Ectodermal cell (in vitro differentiated cells): ENCODE results near the gene CD34.

ENCODE experiments used
- H3K27ac ChIP-seq: 2 replicates; pipeline ENCODE4 v1.7.0; 2013; ENCODE audit warnings: mild to moderate bottlenecking, low read depth, low read length; ENCODE audit not compliant: insufficient read depth, poor library complexity, severe bottlenecking
- H3K27me3 ChIP-seq: 2 replicates; pipeline ENCODE4 v1.7.0; 2013; ENCODE audit warnings: mild to moderate bottlenecking, low read length; ENCODE audit not compliant: insufficient read depth, control insufficient read depth, poor library complexity, severe bottlenecking
- H3K36me3 ChIP-seq: one replicate; pipeline ENCODE4 v1.7.0; 2013; ENCODE audit warnings: low read length; ENCODE audit not compliant: control insufficient read depth, insufficient read depth
- H3K4me1 ChIP-seq: one replicate; pipeline ENCODE4 v1.7.0; 2013; ENCODE audit warnings: low read length; ENCODE audit not compliant: control insufficient read depth, insufficient read depth
- H3K4me3 ChIP-seq: 2 replicates; pipeline ENCODE4 v1.7.0; 2013; ENCODE audit warnings: low read depth, low read length, control low read depth; ENCODE audit not compliant: insufficient read depth
- H3K9me3 ChIP-seq: 2 replicates; pipeline ENCODE4 v1.7.0; 2013; ENCODE audit warnings: mild to moderate bottlenecking, low read length, moderate library complexity; ENCODE audit not compliant: control insufficient read depth
- WGBS, 2 experiments: methylation state at CpG; one replicate each; pipeline ENCODE4 v1.1.7; 2013; ENCODE audit warnings: missing lambda C conversion rate in 2 of 2; 5-methylcytosine and 5-hydroxymethylcytosine counted together

Gene CD34

DNA sequence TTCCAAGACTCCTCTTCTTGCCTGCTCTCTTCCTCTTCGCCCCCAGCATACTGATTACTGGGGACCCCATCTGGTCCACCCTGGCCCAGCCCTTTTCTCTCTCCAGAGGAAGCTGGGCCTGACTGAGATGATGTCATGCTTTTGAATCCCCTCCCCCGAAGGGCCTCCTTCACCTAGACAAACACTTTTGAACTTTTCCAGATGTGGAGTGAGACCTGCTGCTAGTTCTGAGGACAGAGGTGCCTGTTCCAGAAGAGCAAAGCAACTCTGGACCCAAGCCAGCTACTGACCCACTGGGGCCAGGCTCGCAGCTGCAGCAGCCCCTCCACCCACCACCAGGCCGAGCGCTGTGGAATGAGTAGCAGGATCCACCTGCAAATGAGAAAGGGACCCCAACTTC is 8.4 kb downstream of the CD34 start:
- H3K4me1 ChIP-seq: no peaks in the 10 kb centered on the region
- no peaks in the 10 kb centered on the region for H3K9me3 ChIP-seq
- no peak overlapping the region for H3K4me3 ChIP-seq
- 93 to 96% methylated on average over 5 of the region's 5 CpGs for WGBS, 2 experiments
- no peak overlapping the region for H3K27ac ChIP-seq
- no peaks in the 10 kb centered on the region for H3K27me3 ChIP-seq
- no peaks in the 10 kb centered on the region for H3K36me3 ChIP-seq

DNA sequence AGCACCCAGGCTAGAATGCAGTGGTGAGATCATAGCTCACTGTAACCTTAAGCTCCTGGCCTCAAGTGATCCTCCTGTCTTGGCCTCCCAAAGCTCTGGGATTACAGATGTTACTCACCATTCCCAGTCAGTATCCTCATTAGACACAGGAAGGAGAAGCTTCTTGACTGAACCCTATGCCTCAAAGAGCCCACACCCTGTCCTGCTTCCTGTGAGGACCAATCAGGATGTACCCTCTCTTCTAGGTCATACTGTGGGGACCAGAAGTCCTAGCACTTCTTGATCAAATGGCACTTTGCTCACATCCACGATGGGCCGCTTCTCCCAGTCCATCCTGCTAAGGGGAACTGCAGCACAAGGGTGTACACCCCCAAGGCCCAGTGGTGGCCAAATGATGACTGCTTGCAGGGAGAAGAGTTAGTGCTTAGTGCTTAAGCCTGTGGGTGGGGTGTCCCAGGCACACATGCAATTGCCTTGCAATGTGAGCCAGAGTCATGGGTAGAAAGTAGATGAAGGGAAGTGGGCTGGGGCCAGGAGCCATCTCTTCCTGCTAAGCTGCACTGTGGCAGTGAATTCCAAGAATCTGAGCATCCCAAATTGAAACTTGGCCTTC is 9.8 kb downstream of the CD34 start:
- no peaks in the 10 kb centered on the region for H3K36me3 ChIP-seq
- no peaks in the 10 kb centered on the region for H3K4me1 ChIP-seq
- H3K4me3 ChIP-seq: no peak overlapping the region
- H3K27me3 ChIP-seq: no peaks in the 10 kb centered on the region
- no peaks in the 10 kb centered on the region for H3K9me3 ChIP-seq
- WGBS, 2 experiments: 95 to 98% methylated on average over 2 of the region's 2 CpGs
- H3K27ac ChIP-seq: no peak overlapping the region

DNA sequence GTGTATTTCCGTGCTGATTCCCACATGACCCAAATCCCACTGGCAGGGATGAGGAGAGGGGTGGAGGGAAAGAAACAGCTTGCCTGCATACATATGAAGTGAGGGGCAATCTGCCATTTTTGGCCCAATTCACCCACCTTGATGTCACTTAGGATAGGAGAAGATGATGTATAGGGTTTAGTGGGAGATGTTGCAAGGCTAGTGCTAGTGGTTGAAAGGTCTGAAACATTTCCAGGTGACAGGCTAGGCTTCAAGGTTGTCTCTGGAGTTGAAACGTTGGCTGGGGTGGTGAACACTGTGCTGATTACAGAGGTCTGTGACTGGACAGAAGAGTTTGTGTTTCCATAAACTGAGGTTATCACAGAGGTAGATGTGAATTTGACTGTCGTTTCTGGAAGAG is 12.1 kb downstream of the CD34 start:
- Histone ChIP-seq H3K27me3 (no peaks in the 10 kb centered on the region), H3K27ac (no peak overlapping the region), H3K4me3 (no peak overlapping the region), H3K4me1 (no peaks in the 10 kb centered on the region), H3K9me3 (no peaks in the 10 kb centered on the region), H3K36me3 (no peaks in the 10 kb centered on the region)
- 87% methylated on average over 2 to 3 of the region's 3 CpGs for WGBS, 2 experiments

DNA sequence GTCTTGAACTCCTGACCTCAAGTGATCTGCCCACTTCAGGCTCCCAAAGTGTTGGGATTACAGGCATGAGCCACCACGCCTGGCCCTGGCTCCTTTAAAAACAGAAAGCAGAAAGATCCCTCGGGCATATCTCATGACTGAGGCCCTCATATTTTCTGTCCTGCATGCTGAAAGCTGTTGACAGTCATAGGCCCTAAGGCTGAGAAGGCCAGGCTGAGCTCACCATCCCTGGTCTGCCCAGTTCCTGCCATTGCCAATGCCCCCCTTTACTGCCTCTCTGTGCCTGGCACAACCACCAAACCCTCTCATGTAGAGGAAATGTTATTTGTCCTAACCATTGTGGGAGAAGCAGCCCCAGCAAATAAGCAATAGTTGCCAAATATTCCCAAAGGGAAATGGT is 12.7 kb downstream of the CD34 start:
- H3K27ac ChIP-seq: no peak overlapping the region
- no peaks in the 10 kb centered on the region for H3K36me3 ChIP-seq
- WGBS, 2 experiments: 89 to 94% methylated on average over 2 of the region's 2 CpGs
- H3K4me3 ChIP-seq: no peak overlapping the region
- no peaks in the 10 kb centered on the region for H3K9me3 ChIP-seq
- H3K4me1 ChIP-seq: no peaks in the 10 kb centered on the region
- no peaks in the 10 kb centered on the region for H3K27me3 ChIP-seq

DNA sequence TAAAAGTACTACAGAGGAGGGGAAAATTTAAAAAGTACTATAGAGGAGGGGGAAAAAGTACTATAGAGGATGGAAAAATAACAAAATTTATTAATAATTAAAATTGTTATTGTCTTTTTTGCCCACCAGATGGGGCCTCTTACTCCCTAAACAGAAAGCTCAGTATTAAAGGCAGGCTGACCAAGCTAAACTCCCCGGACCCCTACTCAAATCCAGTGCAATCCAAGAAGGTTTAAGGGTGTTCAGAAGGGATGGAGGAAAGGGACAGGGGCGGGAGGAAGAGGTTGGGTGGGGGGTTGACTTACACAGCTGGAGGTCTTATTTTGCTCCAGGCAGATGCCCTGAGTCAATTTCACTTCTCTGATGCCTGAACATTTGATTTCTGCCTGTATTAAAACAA is 13.7 kb downstream of the CD34 start:
- H3K4me1 ChIP-seq: no peaks in the 10 kb centered on the region
- no peak overlapping the region for H3K27ac ChIP-seq
- H3K36me3 ChIP-seq: no peaks in the 10 kb centered on the region
- no peaks in the 10 kb centered on the region for H3K9me3 ChIP-seq
- no peaks in the 10 kb centered on the region for H3K27me3 ChIP-seq
- 39 to 57% methylated on average over 1 to 2 of the region's 2 CpGs for WGBS, 2 experiments
- no peak overlapping the region for H3K4me3 ChIP-seq

DNA sequence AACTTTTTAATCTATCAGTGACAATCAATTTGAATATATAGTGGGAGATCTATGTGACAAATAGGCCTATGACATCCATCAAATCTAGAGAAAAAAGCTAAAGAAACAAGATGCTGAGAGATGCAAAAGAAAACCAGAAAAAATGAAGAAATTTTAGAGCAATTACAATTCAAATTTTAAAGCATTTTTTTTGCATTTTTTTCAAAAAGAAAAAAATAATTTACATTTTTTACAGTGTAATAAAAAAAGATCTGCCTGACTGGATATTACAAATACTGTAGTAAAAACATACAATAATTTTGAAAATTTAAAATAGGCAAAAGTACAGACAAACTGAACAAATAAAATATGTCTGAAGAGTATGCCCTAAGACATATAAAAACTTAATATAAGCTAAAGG is 14.4 kb downstream of the CD34 start:
- H3K4me3 ChIP-seq: no peak overlapping the region
- H3K27me3 ChIP-seq: no peaks in the 10 kb centered on the region
- no peaks in the 10 kb centered on the region for H3K4me1 ChIP-seq
- no peaks in the 10 kb centered on the region for H3K9me3 ChIP-seq
- no peaks in the 10 kb centered on the region for H3K36me3 ChIP-seq
- no peak overlapping the region for H3K27ac ChIP-seq

DNA sequence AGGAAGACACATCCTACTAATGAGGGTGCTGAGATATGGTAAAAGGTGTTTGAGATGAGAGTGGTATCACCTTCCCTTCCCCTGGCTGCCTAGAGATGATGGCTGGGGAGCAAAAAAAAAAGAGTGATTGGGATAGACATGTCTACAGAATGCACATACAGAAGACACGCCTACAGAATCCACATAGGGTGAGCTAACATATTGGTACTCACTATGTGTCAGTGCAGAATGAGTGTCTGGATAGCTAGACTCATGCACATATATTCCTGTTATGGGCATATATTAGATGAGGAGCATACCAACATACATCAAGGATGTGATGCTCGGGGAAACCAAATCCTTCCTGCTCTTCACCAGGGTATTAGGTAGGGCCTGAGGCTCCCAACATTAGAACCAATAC is 16.2 kb downstream of the CD34 start:
- Histone ChIP-seq H3K27me3 (no peaks in the 10 kb centered on the region), H3K36me3 (no peaks in the 10 kb centered on the region), H3K4me3 (no peak overlapping the region), H3K27ac (no peak overlapping the region), H3K4me1 (no peaks in the 10 kb centered on the region), H3K9me3 (no peaks in the 10 kb centered on the region)
- WGBS, 2 experiments: 93 to 94% methylated on average over 2 of the region's 2 CpGs

- Histone ChIP-seq H3K4me3 (no peak overlapping the region), H3K4me1 (no peaks in the 10 kb centered on the region), H3K27ac (no peak overlapping the region), H3K27me3 (no peaks in the 10 kb centered on the region), H3K36me3 (no peaks in the 10 kb centered on the region), H3K9me3 (no peaks in the 10 kb centered on the region)
- 74 to 81% methylated on average over 4 to 6 of the region's 6 CpGs for WGBS, 2 experiments
Observed at GRCh38 chr1:207893737-207894582, 17.0 kb downstream of the CD34 start.

DNA sequence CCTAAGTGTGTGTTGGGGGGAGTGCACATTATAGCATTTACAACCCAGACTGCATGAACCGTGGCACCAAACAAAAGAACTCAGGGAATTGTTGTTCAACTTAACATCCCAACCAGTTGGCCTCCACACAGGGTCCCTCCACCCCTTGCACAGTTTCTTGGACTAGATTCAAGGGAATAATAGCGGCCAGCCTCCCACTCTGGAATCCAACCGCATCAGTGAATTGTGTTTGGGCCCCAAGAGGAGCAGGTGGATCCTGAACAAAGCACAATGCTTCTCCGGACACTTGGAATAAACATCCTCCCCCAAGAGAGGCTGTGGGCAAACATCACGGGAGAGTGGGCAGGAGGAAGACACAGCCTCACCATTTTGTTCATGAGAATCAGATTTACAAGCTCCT is 18.2 kb downstream of the CD34 start:
- H3K27ac ChIP-seq: no peak overlapping the region
- no peaks in the 10 kb centered on the region for H3K9me3 ChIP-seq
- H3K4me1 ChIP-seq: no peaks in the 10 kb centered on the region
- H3K4me3 ChIP-seq: no peak overlapping the region
- 90 to 93% methylated on average over 5 of the region's 5 CpGs for WGBS, 2 experiments
- no peaks in the 10 kb centered on the region for H3K36me3 ChIP-seq
- no peaks in the 10 kb centered on the region for H3K27me3 ChIP-seq

DNA sequence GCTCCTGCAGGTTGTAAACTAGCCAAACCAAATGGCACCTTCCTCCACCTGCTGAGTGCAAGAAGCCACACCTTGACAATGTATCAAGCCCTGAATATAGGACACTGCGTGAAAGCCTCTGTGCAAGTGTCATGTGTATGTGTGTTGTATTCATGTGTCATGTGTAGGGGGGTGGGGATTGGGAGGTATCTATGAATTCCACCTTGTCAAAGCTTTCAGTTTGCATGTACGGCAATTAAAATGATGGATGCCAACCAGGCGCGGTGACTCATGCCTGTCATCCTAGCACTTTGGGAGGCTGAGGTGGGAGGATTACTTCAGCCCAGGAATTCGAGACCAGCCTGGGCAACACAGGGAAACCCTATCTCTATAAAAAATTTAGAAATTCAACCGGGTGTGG is 19.8 kb downstream of the CD34 start:
- Histone ChIP-seq H3K4me3 (no peak overlapping the region), H3K27me3 (no peaks in the 10 kb centered on the region), H3K27ac (no peak overlapping the region), H3K4me1 (no peaks in the 10 kb centered on the region), H3K9me3 (no peaks in the 10 kb centered on the region), H3K36me3 (no peaks in the 10 kb centered on the region)
- 95 to 97% methylated on average over 6 of the region's 6 CpGs for WGBS, 2 experiments
